WTC11 (cell line): ENCODE data around the gene CD180. TPM values are rescaled to one million over a fixed set of nuclear protein-coding genes. Genes with fewer than 3 reads are reported as not detected.

Experiments used
- ATAC-seq: fragments of 200-7000 bp; cut with Tn5 transposase; 2 replicates; pipeline ENCODE4 v1.10.0; 2021; ENCODE audit warnings: mild to moderate bottlenecking, moderate library complexity
- CTCF ChIA-PET: fragments of 300-600 bp; sonication (Branson Sonifier 250); formaldehyde crosslinking; loops from one replicate; lab custom pipeline; 2021; ENCODE audit warnings: antibody characterized with exemption; lab: Charles Lee
- POLR2A ChIA-PET: fragments of 350-600 bp; sonication (Branson Sonifier 250); formaldehyde crosslinking; loops from one replicate; lab custom pipeline; 2021; ENCODE audit warnings: antibody characterized with exemption; lab: Charles Lee
- DNase-seq: peaks from one replicate; pipeline ENCODE4 v3.0.0; 2021; ENCODE audit warnings: low spot score
- H3K27ac Mint-ChIP-seq: 2 replicates; pipeline ENCODE4 v1.8.0; 2021; ENCODE audit warnings: mixed read lengths
- H3K27me3 Mint-ChIP-seq: 2 replicates; pipeline ENCODE4 v1.8.0; 2021; ENCODE audit warnings: low read depth, mild to moderate bottlenecking, moderate library complexity, mixed read lengths
- H3K36me3 Mint-ChIP-seq: 2 replicates; pipeline ENCODE4 v1.8.0; 2021; ENCODE audit warnings: mixed read lengths
- H3K4me1 Mint-ChIP-seq: 2 replicates; pipeline ENCODE4 v1.8.0; 2022; ENCODE audit warnings: mixed read lengths
- H3K4me3 Mint-ChIP-seq: 2 replicates; pipeline ENCODE4 v1.8.0; 2021; ENCODE audit warnings: mild to moderate bottlenecking, moderate library complexity, mixed read lengths
- H3K9me3 Mint-ChIP-seq: 2 replicates; pipeline ENCODE4 v1.8.0; 2021; ENCODE audit warnings: mixed read lengths
- AR ChIP-seq: fragments of 250-450 bp; sonication (Bioruptor Pico); IDR thresholded peaks from 2 replicates; pipeline ENCODE4 v1.9.0; 2021; ENCODE audit warnings: mild to moderate bottlenecking
- ATF1 ChIP-seq: sonication (generic); formaldehyde crosslinking; IDR thresholded peaks from 2 replicates; pipeline ENCODE4 v1.8.1; 2023; ENCODE audit warnings: mild to moderate bottlenecking, moderate library complexity, missing genetic modification reagents
- CDX4 ChIP-seq: fragments of 250-450 bp; sonication (Bioruptor Pico); IDR thresholded peaks from 2 replicates; pipeline ENCODE4 v1.9.0; 2021; ENCODE audit warnings: moderate library complexity, mild to moderate bottlenecking, inconsistent platforms, borderline replicate concordance
- E2F5 ChIP-seq: sonication (generic); formaldehyde crosslinking; IDR thresholded peaks from 2 replicates; pipeline ENCODE4 v1.8.1; 2022; ENCODE audit warnings: mild to moderate bottlenecking, moderate library complexity, missing genetic modification reagents
- ELF4 ChIP-seq: sonication (generic); formaldehyde crosslinking; IDR thresholded peaks from 2 replicates; pipeline ENCODE4 v1.8.1; 2022; ENCODE audit warnings: low read depth, mild to moderate bottlenecking, moderate library complexity, missing genetic modification reagents
- ERG ChIP-seq: fragments of 250-450 bp; sonication (Bioruptor Pico); IDR thresholded peaks from 2 replicates; pipeline ENCODE4 v1.8.0; 2021; ENCODE audit warnings: mild to moderate bottlenecking
- ESRRA ChIP-seq: sonication (generic); formaldehyde crosslinking; IDR thresholded peaks from 2 replicates; pipeline ENCODE4 v1.8.1; 2022; ENCODE audit warnings: mild to moderate bottlenecking, missing genetic modification reagents, borderline replicate concordance
- HMGA2 ChIP-seq: fragments of 250-450 bp; sonication (Bioruptor Pico); IDR thresholded peaks from 2 replicates; pipeline ENCODE4 v1.4.0; 2021; ENCODE audit warnings: mild to moderate bottlenecking, moderate library complexity
- IRF2 ChIP-seq: sonication (generic); formaldehyde crosslinking; IDR thresholded peaks from 2 replicates; pipeline ENCODE4 v1.8.0; 2022; ENCODE audit warnings: low read depth, missing genetic modification reagents, borderline replicate concordance
- NFE2L1 ChIP-seq: sonication (generic); formaldehyde crosslinking; IDR thresholded peaks from 2 replicates; pipeline ENCODE4 v1.8.1; 2023; ENCODE audit warnings: missing genetic modification reagents
- NR3C1 ChIP-seq: sonication (generic); formaldehyde crosslinking; conservative IDR thresholded peaks from 2 replicates; pipeline ENCODE4 v1.8.1; 2023; ENCODE audit warnings: low read depth, mild to moderate bottlenecking, missing genetic modification reagents
- PRDM15 ChIP-seq: sonication (generic); formaldehyde crosslinking; IDR thresholded peaks from 2 replicates; pipeline ENCODE4 v1.8.0; 2022; ENCODE audit warnings: missing genetic modification reagents
- PREB ChIP-seq: sonication (generic); formaldehyde crosslinking; IDR thresholded peaks from 2 replicates; pipeline ENCODE4 v1.8.1; 2022; ENCODE audit warnings: mild to moderate bottlenecking, missing genetic modification reagents, moderate library complexity, borderline replicate concordance
- STAT6 ChIP-seq: sonication (generic); formaldehyde crosslinking; conservative IDR thresholded peaks from 2 replicates; pipeline ENCODE4 v1.8.1; 2023; ENCODE audit warnings: mild to moderate bottlenecking, low read depth, missing genetic modification reagents, moderate library complexity
- TP53 ChIP-seq: sonication (generic); formaldehyde crosslinking; IDR thresholded peaks from 2 replicates; pipeline ENCODE4 v1.8.1; 2023; ENCODE audit warnings: mild to moderate bottlenecking, missing genetic modification reagents
- ZNF396 ChIP-seq: fragments of 250-450 bp; sonication (Bioruptor Pico); IDR thresholded peaks from 2 replicates; pipeline ENCODE4 v1.8.0; 2021; ENCODE audit warnings: mild to moderate bottlenecking, moderate library complexity, borderline replicate concordance
- ZNF671 ChIP-seq: fragments of 250-450 bp; sonication (Bioruptor Pico); IDR thresholded peaks from 2 replicates; pipeline ENCODE4 v1.8.0; 2021; ENCODE audit warnings: mild to moderate bottlenecking
- total RNA-seq: library from RNA; stranded (reverse); gene quantifications from 3 replicates; pipeline ENCODE4 v1.2.3, GENCODE V29; 2021

The CD180 gene
- total RNA-seq, 1 experiment from 2014 or later, result not detected

- no peak for TF ChIP-seq AR (CRISPR knock-in tag)
- TF ChIP-seq NFE2L1, result no peak
- TF ChIP-seq PREB, result no peak
- no peak for TF ChIP-seq ERG (CRISPR knock-in tag)
- TF ChIP-seq E2F5 (CRISPR knock-in tag), result no peak
- no peak for TF ChIP-seq ZNF671 (CRISPR knock-in tag)
- no peak for TF ChIP-seq ZNF396 (CRISPR knock-in tag)
- TF ChIP-seq, all 79 proteins: peak for 0
These were observed 18.3 kb upstream of the CD180 start (continued) for GRCh38 chr5:67214707-67215447.

GRCh38 chr5:67214036-67214435 lies 17.4 kb upstream of the CD180 start:
- Mint-ChIP-seq H3K4me3 (no peak overlapping the region), H3K27ac (no peak overlapping the region), H3K9me3 (no peaks in the 10 kb centered on the region), H3K36me3 (no peaks in the 10 kb centered on the region), H3K4me1 (no peaks in the 10 kb centered on the region; the same call in 1 of the 2 replicates), H3K27me3 (no peaks in the 10 kb centered on the region; the same call in 1 of the 2 replicates)
- POLR2A ChIA-PET, result no interaction called here
- DNase-seq (no peak), ATAC-seq (no peak)
- CTCF ChIA-PET, result interaction anchor here (1.0 to 1.8 kb wide), 2 partner anchors 48 to 57 kb away, joined by 5 to 8 read pairs; no protein-coding TSS in a partner anchor
- no peak for TF ChIP-seq TP53 (CRISPR knock-in tag)
- TF ChIP-seq CDX4, result no peak
- no peak for TF ChIP-seq ELF4 (CRISPR knock-in tag)
- no peak for TF ChIP-seq HMGA2 (CRISPR knock-in tag)
- no peak for TF ChIP-seq STAT6
- no peak for TF ChIP-seq NR3C1 (CRISPR knock-in tag)
- no peak for TF ChIP-seq PRDM15 (CRISPR knock-in tag)
- no peak for TF ChIP-seq ESRRA (CRISPR knock-in tag)
- TF ChIP-seq ATF1 (CRISPR knock-in tag), result no peak
- TF ChIP-seq IRF2, result no peak
- no peak for TF ChIP-seq ZNF396 (CRISPR knock-in tag)
